GM12892 (cell line): ENCODE measurements around the gene SHROOM3.

ENCODE experiments used
- POLR2A ChIP-seq: IDR thresholded peaks from 2 replicates; pipeline ENCODE4 v1.6.1; 2011; ENCODE audit warnings: low read depth, low read length, control low read depth
- POLR2AphosphoS5 ChIP-seq: IDR thresholded peaks from 2 replicates; pipeline ENCODE4 v1.6.1; 2011; ENCODE audit warnings: low read depth, low read length, control low read depth

DNA sequence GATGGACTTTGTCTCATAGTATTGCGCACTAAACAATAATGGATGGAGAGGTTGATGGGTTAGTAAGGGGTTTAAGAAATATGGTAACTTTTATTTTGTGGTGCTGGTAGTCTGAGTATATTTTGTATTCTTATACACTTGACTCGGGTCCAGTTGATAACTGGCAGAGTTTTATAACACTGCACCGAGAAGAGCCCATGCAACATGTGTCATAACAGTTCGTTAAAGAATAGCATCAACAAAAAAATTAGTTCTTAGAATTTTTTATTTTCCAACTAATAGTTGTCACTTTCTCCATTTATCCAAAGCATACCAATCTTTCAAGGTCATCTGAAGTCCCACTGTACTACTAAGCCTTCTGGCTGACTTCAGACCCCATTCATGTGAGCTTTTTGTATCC lies 287.8 kb downstream of the SHROOM3 start:
- no peak for TF ChIP-seq POLR2A
- TF ChIP-seq POLR2AphosphoS5 = no peak
